HG03342 (cell line): ENCODE results near the gene MRGPRD.
"Not testable (repeated sequence)": the region's sequence is repeated elsewhere in the genome, so short reads cannot be mapped to it uniquely, and the experiment has no call there.

Source experiments
- ATAC-seq: cut with Tn5 transposase; IDR thresholded peaks from one replicate; pipeline ENCODE4 v1.9.1; 2021; ENCODE audit warnings: mild to moderate bottlenecking, moderate library complexity; ENCODE audit not compliant: unreplicated experiment

Gene MRGPRD

DNA sequence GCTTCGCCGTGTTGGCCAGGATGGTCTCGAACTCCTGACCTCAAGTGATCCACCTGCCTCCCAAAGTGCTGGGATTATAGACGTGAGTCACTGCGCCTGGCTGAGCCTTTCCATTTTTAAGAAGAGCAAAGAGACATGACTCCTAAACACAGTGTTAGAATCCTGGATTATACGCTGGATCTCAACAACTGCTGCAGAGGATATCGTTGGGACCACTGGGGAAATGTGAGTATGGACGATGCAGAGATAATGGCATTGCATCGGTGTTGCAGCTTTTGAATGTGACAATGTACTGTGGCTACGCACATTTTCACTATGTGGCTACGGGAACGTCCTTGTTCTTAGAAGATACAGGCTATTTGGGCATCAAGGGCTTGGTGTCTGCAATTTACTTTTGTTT is 26.0 kb upstream of the MRGPRD start:
- ATAC-seq = no peak

DNA sequence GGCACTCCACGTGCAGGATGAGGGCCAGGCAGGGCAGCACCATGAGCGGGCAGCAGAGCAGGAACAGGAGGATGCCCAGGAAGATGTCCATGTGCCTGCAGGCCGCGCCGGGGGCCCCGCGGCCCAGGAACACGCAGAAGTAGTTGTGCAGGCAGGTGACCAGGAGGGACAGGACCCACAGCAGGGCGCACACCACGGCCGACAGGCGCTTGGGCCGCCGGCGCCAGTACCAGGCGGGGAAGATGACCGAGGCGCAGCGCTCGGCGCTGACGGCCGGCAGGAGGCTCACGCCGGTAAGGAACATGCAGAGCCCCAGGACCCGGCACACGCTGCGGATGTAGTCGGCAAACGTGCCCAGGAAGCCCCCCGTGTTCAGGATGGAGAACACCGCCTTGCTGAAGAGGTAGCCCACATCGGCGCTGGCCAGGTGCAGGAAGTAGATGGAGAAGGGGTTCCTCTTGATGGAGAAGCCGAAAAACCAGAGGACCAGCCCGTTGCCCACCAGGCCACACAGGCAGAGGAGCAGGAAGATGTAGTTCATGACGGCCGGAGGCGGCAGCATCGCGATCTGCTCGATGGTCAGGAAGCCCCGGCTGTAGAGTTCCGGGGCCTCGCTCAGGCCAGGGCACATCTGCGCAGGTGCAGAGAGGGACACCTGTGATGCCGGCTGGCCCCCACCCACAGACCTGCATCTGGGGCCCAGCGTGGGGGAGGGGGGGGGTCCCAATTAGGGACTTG is 25.0 kb upstream of the MRGPRD start:
- ATAC-seq = no peak

DNA sequence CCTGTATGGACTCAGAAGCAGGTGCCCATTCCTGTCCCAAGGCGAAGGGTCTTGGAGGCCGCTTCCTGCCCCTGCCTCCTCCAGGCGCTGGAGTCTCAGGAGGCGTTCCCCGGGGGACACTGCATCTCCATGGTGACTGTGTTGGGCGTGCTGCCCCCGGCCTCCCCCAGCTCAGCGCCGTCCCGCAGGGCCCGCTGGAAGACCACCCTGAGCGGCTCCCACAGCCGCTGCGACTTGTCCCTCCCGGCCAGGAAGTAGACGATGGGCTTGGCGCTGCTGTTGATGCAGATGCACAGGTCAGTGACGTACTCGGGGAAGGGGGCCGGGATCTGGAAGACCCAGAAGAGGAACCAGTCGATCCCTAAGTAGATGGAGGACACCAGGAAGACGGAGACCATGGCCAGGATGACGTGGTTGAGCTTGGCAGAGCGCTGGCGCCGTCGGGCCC is 24.4 kb upstream of the MRGPRD start:
- no peak for ATAC-seq

DNA sequence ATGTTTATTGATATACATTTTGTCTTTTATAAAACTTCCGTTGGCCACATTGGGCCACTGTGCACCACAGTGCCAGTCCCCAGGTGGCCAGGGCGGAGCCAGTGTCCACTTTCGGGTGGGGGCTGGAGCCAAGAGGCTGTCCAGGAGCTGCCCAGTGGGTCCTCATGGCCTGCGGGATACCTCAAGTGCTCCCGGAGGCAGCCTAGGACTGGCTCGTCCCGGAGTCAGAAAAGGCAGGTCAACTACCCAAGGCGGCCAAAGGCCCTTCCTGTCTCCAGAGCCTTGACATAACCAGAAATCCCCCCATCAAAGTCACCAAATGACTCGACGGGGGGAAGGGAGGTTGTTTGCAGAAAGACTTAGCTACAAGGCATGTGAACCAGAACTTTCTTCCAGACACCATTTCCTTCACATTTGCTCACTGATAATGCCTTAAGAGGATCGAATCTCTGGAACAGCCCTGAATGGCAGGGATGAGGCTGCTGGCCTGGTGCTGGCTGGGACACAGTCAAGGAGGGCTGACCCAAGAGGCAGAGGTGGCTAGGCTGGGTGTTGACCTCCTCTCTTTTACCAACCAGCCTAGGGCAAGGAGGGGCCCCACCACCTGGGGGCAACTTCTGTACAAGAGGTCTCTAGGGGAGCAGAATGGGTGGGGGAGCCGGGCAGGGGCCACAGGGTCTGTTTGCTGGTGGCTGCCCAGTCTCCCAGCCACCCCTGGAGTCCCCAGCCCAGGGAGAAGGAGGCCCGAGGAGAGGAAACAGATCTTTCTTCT is 23.8 kb upstream of the MRGPRD start:
- ATAC-seq = no peak

DNA sequence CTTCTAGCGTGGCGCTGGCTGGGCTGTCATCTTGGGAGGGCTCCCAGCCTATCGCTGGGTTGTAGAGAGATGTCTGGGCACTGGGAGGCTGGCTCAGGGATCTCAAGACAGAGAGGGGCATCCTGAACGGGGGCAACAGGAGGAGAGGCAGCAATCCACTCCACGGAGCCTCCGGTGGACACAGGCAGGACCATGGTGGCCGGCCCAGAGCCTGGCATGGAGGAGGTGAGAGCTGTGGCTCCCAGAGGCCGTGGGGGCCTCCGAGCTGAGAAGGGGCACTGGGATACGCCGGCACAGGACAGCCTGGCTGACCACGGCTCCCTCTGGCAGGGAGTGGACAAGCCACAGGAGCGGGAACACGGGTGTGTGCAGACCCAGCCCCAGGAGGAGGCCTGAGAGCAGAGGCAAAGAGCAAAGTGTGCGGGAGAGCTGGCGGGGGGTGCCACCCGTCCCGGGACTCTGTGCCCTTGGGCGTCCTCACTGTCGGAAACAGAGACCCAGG is 23.1 kb upstream of the MRGPRD start:
- no peak for ATAC-seq

DNA sequence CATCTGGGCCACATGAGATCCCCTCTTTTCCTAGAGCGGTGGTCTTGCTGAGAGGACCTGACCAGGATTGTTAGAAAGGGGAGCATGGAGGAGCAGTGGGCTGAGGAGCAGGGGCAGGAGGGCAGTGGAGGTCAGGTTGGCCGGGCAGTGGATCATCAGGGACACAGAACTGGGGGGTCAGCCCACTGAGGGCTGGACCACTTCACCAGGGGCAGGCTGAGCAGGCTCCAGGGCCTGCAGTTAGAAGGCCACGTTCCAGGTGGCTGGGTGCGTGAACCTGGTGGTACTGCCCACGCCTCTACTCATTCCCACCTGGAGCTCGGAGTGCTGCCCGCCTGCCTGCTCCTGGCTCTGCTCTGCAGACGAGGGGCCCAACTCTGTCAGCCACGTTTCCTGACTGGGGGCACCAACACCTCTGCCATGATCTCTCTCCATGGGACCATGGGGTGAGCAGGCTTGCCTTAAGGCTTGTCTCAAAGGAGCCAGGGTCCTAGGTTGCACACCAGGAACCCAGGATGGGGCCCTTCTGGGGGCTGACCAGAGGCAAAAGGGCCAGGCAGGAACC is 22.6 kb upstream of the MRGPRD start:
- ATAC-seq = no peak

DNA sequence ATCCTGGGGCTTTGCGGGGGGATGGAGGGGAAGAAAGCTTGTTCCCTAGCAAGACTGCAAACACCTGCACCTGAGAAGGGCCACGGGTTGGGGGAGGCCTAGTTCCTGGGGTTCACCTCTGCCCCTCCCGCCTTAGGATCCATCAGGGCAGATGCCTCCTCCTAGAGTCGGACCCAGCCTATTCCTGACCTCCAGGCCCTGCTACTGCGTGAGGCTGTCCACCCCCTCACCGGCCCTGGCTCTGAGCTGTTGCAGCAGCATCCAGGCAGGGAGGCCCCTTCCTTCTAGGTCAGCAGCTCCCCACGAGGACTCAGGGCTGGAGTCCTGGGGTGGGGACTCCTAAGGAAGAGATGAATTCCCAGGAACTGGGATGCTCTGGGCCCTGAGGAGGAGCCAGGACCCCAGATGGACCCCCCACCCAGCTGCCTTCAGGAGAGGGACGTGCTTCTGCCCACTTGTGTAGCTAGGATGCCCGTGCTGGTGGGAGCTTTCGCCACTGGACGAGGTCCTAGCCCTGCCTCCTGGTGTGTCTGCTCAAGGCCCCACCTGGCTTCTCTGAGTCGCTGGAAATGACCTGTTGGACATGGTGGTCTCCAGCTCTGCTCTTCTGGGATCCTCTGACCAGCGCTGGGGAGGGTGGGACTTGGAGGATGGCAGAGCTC is 21.9 kb upstream of the MRGPRD start:
- no peak for ATAC-seq

DNA sequence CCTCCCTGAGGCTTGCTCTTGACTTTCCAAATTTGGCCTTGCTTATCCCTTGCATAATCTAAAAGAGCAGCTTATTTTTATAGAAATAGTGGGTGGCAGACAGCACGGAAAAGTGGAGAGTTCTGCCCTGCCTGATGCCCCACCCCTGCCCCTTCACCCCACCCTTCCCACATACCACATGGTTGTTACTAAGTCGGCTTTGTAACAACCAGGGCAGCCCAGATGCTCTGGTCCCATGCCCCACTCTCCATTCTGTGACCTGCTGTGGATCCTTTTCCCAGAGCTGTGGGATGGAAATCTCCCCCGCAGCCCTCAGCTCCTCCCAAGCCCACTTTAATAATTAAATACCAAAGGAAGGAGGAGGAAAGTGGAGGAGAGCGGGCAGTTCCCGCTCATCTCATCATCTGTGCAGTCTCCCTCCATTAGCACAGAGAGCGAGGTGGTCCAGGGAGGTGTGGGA is 21.4 kb upstream of the MRGPRD start:
- no peak for ATAC-seq

DNA sequence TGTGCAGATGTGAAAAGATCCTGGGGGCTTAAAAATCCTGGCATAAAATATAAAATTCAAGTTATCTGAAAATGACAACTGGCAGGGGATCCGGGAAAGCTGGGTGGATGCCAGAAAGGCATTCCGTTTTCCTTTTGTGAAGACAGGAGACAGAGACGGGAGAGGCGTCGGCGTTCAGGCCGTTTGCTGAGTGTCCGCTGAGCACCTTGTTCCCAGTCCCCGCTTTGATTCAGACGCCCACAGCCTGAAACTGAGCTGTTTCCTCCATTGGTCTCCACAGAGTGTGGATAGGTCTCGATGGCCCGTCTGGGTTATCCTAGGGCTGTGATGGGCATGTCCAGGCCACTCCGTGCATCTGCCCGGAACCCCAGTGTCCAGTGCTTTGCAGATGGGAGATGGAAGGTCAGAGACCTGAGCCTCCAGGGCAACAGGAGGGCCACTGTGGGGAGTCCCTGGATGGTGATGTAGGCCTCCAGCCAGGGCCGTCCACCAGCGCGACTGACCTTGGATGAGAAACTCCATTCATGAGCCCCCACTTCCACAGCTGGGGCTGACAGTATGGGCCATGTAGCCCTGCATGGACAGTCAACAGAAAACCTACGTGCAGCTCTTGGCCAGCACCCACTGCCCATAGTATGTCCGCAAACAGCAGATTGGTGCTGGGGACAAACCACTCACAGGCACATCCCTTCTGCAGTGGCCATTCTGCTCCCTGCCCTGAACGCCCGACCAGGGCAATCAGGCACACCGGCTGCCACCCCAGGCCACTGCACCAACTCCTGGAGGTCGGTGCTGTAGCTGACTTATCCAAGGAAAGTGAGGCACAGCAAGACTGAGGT is 20.7 kb upstream of the MRGPRD start:
- ATAC-seq = no peak

DNA sequence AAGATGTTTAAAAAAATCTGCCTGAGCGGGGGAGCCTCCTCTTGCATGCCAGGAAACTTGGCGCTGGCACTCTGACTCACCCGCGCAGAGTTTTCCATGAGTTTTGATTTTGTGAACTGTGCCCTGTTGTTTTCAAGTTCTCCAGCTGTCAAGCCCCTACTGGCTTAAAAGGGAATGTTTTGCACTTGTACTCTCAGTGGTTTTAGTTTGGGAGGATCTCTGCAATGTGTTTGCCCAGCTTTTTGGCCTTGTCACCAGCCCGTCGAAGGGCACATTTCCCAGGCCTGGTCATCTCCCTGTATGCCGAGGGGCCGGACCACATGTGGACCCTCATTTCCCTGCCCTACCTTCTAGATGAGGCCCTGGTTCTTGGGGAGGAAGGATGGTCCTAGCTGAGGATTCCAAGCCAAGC is 20.1 kb upstream of the MRGPRD start:
- ATAC-seq = no peak

DNA sequence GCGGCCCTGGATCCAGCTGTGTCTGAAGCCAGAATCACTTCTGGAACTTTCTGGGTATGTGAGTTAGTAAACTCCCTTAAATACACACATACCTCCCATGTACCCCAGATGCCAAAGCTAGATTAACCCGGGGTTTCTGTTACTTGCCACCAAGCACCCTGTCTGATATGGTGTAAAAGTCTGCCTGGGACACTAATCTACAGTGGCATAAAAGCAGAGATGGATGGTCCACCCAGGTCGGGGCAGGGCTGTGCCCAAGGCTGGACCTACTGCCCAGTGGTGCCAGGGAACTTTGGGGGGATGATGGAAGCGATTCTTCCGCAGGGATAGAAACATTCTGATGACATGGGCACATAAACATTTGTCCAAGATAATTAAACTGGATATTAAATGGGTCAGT is 19.6 kb upstream of the MRGPRD start:
- ATAC-seq = no peak

DNA sequence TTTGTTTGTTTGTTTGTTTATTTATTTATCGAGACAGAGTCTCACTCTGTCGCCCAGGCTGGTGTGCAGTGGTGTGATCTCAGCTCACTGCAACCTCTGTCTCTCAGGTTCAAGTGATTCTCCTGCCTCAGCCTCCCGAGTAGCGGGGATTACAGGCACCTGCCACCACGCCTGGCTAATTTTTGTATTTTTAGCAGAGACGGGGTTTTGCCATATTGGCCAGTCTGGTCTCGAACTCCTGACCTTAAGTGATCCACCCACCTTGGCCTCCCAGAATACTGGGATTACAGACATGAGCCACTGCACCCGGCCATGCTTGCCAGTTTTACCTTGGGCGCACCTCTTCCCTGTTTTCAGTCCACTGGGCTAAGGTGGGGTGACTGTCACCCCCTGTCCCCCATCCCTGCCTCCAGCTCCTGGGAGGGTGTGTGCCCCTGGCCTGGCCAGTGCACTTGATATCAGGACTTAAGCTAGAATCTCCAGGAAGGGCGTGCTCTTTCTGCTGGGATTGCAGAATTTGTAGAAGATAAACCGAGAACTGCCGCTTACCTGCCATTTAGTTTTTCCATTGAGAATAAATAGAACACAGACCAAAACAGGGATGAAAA is 19.1 kb upstream of the MRGPRD start:
- not testable (repeated sequence) for ATAC-seq

DNA sequence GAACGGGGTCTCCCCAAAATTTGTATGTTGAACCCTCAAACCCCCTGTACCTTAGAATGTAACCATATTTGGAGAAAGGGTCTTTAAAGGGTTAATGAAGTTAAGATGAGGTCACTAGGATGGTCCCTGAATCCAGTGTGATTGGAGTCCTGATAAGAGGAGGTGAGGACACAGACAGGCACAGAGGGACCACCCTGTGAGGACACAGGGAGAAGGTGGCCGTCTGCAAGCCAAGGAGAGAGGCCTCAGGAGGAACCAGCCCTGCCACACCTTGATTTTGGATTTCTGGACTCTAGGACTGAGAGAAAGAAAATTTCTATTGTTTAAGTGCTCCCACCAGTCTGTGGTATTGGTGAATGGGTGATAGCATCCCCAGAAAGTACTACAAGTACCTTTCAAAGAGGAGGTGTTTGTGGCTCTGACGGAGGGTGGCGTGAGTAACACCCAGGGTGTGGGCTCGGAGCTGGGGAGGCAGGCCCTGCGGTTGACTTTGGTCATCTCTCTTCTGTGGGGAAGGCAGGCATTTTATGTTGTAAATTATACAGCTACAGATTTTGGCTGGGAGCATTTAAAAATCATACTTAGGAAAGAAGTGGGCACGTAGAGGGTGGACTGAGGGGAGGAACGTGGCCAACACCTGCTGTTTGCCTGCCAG is 18.4 kb upstream of the MRGPRD start:
- no peak for ATAC-seq

DNA sequence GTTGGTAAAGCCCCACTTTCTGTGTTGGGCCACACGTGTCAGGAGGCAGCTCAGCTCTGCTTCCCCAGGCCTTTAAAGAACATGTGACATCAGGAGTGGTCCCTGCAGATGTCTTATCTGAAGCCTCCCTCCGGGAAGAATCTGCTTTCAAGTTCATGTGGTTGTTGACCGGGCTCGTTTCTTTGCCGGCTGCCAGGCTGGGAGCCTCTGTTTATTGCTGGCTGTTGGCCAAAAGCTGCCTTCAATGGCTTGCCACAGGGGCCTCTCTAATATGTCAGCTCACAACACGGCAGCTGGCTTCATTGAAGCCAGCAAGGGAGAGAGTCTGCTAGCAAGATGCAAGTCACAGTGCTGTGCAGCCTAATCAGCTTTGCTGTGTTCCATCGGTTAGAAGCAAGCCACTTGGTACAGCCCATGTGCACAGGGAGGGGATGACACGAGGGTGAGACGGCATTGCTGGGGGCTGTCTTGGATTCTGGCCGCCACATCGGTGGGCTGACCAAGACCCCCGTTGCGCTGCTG is 17.7 kb upstream of the MRGPRD start:
- ATAC-seq = no peak

DNA sequence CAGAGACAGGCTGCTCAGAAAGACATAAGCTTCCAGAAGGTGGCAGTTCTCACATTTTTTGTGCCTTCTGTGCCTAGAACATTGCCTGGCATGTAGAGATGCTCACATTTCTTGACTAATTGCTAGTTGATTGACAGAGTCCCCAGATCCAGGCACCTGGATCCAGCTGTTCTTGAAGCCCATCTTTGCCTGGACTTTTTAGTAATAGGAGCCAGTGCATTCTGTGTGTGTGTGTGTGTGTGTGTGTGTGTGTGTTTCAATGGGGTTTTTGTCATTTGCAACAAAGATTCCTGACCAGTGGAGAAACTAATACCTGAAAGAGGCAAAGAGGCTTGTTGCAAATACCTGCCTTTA is 17.2 kb upstream of the MRGPRD start:
- no peak for ATAC-seq

DNA sequence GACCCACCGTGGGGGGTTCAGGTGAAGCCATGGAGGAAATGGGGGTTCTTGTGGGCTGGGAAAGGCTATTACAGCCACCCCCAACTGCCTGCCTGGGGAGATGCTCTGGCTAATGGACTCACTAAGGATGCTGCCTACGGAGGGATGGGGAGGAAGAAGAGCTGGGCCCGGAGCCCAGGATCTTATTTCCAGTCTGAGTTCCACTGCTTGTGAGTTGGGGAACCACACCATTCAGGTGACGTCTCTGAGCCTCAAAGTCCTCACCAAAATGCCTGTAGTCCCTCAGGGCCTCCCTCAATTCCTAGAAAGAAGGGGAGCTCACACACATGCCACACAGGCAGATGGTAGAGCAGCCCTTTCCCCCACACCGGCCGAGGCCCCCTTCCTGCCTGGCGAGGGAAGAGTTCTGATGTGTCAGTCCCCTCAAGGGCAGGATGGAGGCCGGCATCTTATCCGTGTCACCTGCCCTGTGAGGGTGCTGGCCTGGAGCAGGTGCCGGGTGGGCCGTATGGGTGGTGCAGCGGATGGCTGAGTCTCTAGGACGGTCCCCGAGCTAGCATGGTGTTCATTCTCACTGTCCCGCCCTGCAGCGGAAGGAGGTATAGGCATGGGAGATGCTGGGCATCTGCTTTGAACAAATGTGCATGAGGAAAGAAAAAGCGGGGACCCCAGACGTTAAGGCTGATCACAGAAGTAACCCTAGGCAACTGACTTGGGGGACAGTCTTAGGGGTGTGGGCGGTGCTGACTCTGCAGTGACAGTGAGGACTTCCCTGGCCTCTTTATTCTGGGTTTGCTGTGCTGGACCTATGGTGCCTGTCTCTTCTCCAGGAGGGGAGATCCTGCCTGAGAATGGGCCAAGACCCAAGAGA is 16.6 kb upstream of the MRGPRD start:
- no peak for ATAC-seq

DNA sequence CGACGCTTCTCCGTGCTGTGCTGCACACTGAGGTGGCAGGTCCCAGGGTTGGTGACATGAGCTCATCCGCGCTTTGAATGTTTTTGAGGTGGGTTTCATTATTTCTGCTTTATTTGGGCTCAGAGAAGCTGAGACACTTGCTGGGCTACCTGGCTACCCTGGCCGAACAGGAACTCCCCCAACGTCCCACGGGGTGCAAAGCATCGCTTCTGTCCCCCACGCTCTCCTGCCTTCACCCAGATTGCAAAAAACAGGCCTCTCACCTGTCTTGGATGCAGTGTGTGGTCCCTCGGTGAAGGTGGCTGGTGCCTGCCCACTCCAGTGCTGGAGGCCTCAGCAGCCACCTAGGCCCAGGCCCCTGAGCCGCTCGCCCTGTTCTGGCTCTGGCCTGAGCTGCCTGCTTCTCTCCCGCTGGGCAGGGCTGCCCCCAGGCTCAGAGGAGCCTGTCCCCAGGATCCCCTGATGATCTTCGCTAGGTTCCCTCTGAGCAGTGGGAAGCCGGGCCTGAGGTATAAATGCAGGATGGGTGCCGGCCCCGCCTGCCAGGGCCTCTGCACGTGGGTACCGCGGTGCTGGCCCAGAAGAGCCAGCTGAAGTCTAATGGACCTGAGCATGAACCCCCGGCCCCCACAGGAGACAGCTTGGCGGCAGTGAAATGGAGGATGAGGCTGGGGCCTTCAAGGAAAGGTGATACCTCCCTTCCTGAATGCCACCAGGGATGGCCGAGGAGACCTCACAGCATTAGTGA is 15.8 kb upstream of the MRGPRD start:
- no peak for ATAC-seq

DNA sequence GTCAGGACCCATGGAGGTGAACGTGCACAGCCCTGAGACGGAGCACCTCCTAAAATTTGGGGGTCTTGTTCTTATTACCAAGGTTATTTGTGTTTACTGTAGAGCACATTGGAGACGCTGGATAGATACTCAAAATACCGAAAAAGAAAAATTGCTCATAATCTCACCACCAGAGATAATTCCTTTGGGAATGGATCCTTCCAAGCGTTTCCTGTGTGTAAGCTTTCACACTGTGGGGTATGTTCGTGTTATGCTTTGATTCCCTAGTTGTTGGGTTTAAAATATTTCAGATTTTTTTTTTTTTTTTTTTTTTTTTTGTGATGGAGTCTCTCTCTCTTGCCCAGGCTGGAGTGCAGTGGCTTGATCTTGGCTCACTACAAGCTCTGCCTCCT is 14.1 kb upstream of the MRGPRD start:
- no peak for ATAC-seq
